HEK293 (cell line): Measurements from ENCODE around the gene VPS37C.

Source experiments
- CTCF ChIA-PET: fragments of 350-600 bp; formaldehyde crosslinking; extraction: SDS; loops from one replicate; lab custom pipeline; 2021; ENCODE audit warnings: antibody characterized with exemption; lab: Yijun Ruan, JAX
- POLR2A ChIA-PET: fragments of 300-600 bp; formaldehyde crosslinking; extraction: SDS; loops from one replicate; lab custom pipeline; 2020; ENCODE audit warnings: antibody characterized with exemption, inconsistent platforms; lab: Yijun Ruan, JAX
- H3K27ac ChIP-seq: fragments of 200-500 bp; sonication (Bioruptor generic); 2 replicates; pipeline ENCODE4 v1.5.1; 2014; ENCODE audit warnings: low read depth, low read length, control low read depth, inconsistent platforms; ENCODE audit errors: extremely low read depth
- H3K36me3 ChIP-seq, 2 experiments: fragments of 200-500 bp in 1 of 2; sonication (Bioruptor generic) in 1 of 2; 1 replicate in 1 of 2; 2 replicates in 1 of 2; pipeline ENCODE4 v1.5.1; 2014 to 2017; ENCODE audit warnings: inconsistent platforms in 2 of 2, low read length in 2 of 2; ENCODE audit not compliant: control insufficient read depth in 2 of 2, insufficient read depth in 1 of 2
- H3K4me1 ChIP-seq: fragments of 200-500 bp; sonication (Bioruptor generic); 2 replicates; pipeline ENCODE4 v1.5.1; 2014; ENCODE audit warnings: mild to moderate bottlenecking, low read length, inconsistent platforms; ENCODE audit not compliant: control insufficient read depth, insufficient read depth
- H3K4me3 ChIP-seq: 2 replicates; pipeline ENCODE4 v1.5.1; 2011; ENCODE audit warnings: low read depth, mild to moderate bottlenecking, control low read depth, low read length, moderate library complexity
- H3K9me3 ChIP-seq: fragments of 200-500 bp; sonication (Bioruptor generic); 2 replicates; pipeline ENCODE4 v1.5.1; 2014; ENCODE audit warnings: low read depth, low read length, inconsistent platforms; ENCODE audit not compliant: control insufficient read depth, insufficient read depth
- KLF7 ChIP-seq: fragments of 450-650 bp; formaldehyde crosslinking; IDR thresholded peaks from 2 replicates; pipeline ENCODE4 v1.5.1; 2016; ENCODE audit warnings: missing biosample characterization, missing genetic modification characterization, borderline replicate concordance
- OSR2 ChIP-seq: fragments of 450-650 bp; formaldehyde crosslinking; IDR thresholded peaks from 2 replicates; pipeline ENCODE4 v1.5.1; 2016; ENCODE audit warnings: missing biosample characterization, missing genetic modification characterization
- PRDM1 ChIP-seq: fragments of 450-650 bp; formaldehyde crosslinking; IDR thresholded peaks from 2 replicates; pipeline ENCODE4; 2016; ENCODE audit warnings: missing biosample characterization, missing genetic modification characterization
- REST ChIP-seq: fragments of 450-650 bp; formaldehyde crosslinking; IDR thresholded peaks from 2 replicates; pipeline ENCODE4 v1.5.1; 2016; ENCODE audit warnings: missing biosample characterization, missing genetic modification characterization
- SP7 ChIP-seq: fragments of 450-650 bp; formaldehyde crosslinking; IDR thresholded peaks from 2 replicates; pipeline ENCODE4 v1.5.1; 2016; ENCODE audit warnings: missing biosample characterization, missing genetic modification characterization
- ZBTB1 ChIP-seq: fragments of 450-650 bp; formaldehyde crosslinking; IDR thresholded peaks from 2 replicates; pipeline ENCODE4 v1.5.1; 2016; ENCODE audit warnings: missing biosample characterization, missing genetic modification characterization
- ZBTB21 ChIP-seq: fragments of 450-650 bp; formaldehyde crosslinking; IDR thresholded peaks from 2 replicates; pipeline ENCODE4 v1.5.1; 2017; ENCODE audit warnings: missing biosample characterization, missing genetic modification characterization
- ZBTB8A ChIP-seq: fragments of 450-650 bp; formaldehyde crosslinking; IDR thresholded peaks from 2 replicates; pipeline ENCODE4 v1.5.1; 2016; ENCODE audit warnings: missing biosample characterization, missing genetic modification characterization
- ZEB2 ChIP-seq: fragments of 450-650 bp; formaldehyde crosslinking; IDR thresholded peaks from 2 replicates; pipeline ENCODE4 v1.5.1; 2016; ENCODE audit warnings: missing biosample characterization, missing genetic modification characterization
- ZIC2 ChIP-seq: fragments of 450-650 bp; formaldehyde crosslinking; IDR thresholded peaks from 2 replicates; pipeline ENCODE4 v1.5.1; 2016; ENCODE audit warnings: missing biosample characterization, missing genetic modification characterization
- ZNF10 ChIP-seq: fragments of 450-650 bp; formaldehyde crosslinking; IDR thresholded peaks from 2 replicates; pipeline ENCODE4 v1.5.1; 2017; ENCODE audit warnings: missing biosample characterization, missing genetic modification characterization
- ZNF155 ChIP-seq: fragments of 450-650 bp; formaldehyde crosslinking; IDR thresholded peaks from 2 replicates; pipeline ENCODE4 v1.5.1; 2016; ENCODE audit warnings: missing biosample characterization, missing genetic modification characterization
- ZNF24 ChIP-seq: fragments of 450-650 bp; formaldehyde crosslinking; IDR thresholded peaks from 2 replicates; pipeline ENCODE4 v1.5.1; 2016; ENCODE audit warnings: missing biosample characterization, missing genetic modification characterization
- ZNF280C ChIP-seq: fragments of 450-650 bp; formaldehyde crosslinking; IDR thresholded peaks from 2 replicates; pipeline ENCODE4 v1.5.1; 2016; ENCODE audit warnings: missing biosample characterization, missing genetic modification characterization
- ZNF302 ChIP-seq: fragments of 450-650 bp; formaldehyde crosslinking; IDR thresholded peaks from 2 replicates; pipeline ENCODE4 v1.5.1; 2016; ENCODE audit warnings: missing biosample characterization, missing genetic modification characterization, low read depth
- ZNF335 ChIP-seq: fragments of 450-650 bp; formaldehyde crosslinking; conservative IDR thresholded peaks from 2 replicates; pipeline ENCODE4 v1.5.1; 2016; ENCODE audit warnings: missing biosample characterization, missing genetic modification characterization
- ZNF341 ChIP-seq: fragments of 450-650 bp; formaldehyde crosslinking; IDR thresholded peaks from 2 replicates; pipeline ENCODE4; 2016; ENCODE audit warnings: low read depth, missing biosample characterization, missing genetic modification characterization
- ZNF423 ChIP-seq: fragments of 450-650 bp; formaldehyde crosslinking; IDR thresholded peaks from 2 replicates; pipeline ENCODE4 v1.5.1; 2016; ENCODE audit warnings: missing biosample characterization, missing genetic modification characterization
- ZNF426 ChIP-seq: fragments of 450-650 bp; formaldehyde crosslinking; IDR thresholded peaks from 2 replicates; pipeline ENCODE4 v1.5.1; 2017; ENCODE audit warnings: missing biosample characterization, missing genetic modification characterization, mild to moderate bottlenecking, inconsistent platforms, moderate library complexity
- ZNF529 ChIP-seq: fragments of 450-650 bp; formaldehyde crosslinking; IDR thresholded peaks from 2 replicates; pipeline ENCODE4 v1.5.1; 2017; ENCODE audit warnings: missing genetic modification characterization, missing biosample characterization; ENCODE audit not compliant: insufficient replicate concordance
- ZNF555 ChIP-seq: fragments of 450-650 bp; formaldehyde crosslinking; conservative IDR thresholded peaks from 2 replicates; pipeline ENCODE4 v1.5.1; 2017; ENCODE audit warnings: missing biosample characterization, mild to moderate bottlenecking, missing genetic modification characterization, inconsistent platforms
- ZNF610 ChIP-seq: fragments of 450-650 bp; formaldehyde crosslinking; IDR thresholded peaks from 2 replicates; pipeline ENCODE4 v1.5.1; 2016; ENCODE audit warnings: missing biosample characterization, missing genetic modification characterization, borderline replicate concordance
- ZNF654 ChIP-seq: fragments of 450-650 bp; formaldehyde crosslinking; IDR thresholded peaks from 2 replicates; pipeline ENCODE4 v1.5.1; 2016; ENCODE audit warnings: low read depth, missing biosample characterization, missing genetic modification characterization
- ZNF768 ChIP-seq: fragments of 450-650 bp; formaldehyde crosslinking; IDR thresholded peaks from 2 replicates; pipeline ENCODE4 v1.5.1; 2018; ENCODE audit warnings: missing biosample characterization, mild to moderate bottlenecking, missing genetic modification characterization
- ZNF776 ChIP-seq: fragments of 450-650 bp; formaldehyde crosslinking; IDR thresholded peaks from 2 replicates; pipeline ENCODE4 v1.5.0; 2017; ENCODE audit warnings: missing biosample characterization, missing genetic modification characterization, borderline replicate concordance
- ZNF785 ChIP-seq: fragments of 450-650 bp; formaldehyde crosslinking; IDR thresholded peaks from 2 replicates; pipeline ENCODE4 v1.5.1; 2016; ENCODE audit warnings: missing biosample characterization, missing genetic modification characterization
- ZXDB ChIP-seq: fragments of 450-650 bp; formaldehyde crosslinking; IDR thresholded peaks from 2 replicates; pipeline ENCODE4 v1.5.1; 2016; ENCODE audit warnings: missing biosample characterization, missing genetic modification characterization

The VPS37C gene

GRCh38 chr11:61127991-61128390 is 33.2 kb downstream of the VPS37C start (continued):
- TF ChIP-seq REST (tag by site-specific recombination) (no peak), ZNF155 (tag by site-specific recombination) (no peak), ZNF785 (tag by site-specific recombination) (no peak), ZNF10 (tag by site-specific recombination) (no peak)

- no peak overlapping the region for H3K4me3 ChIP-seq
- POLR2A ChIA-PET = no interaction called here
- CTCF ChIA-PET = interaction anchor here (0.6 to 1.0 kb wide), 4 partner anchors 61 to 295 kb away, joined by 3 to 5 read pairs (median 4); no protein-coding TSS in a partner anchor
- H3K9me3 ChIP-seq = no peaks in the 10 kb centered on the region
- H3K36me3 ChIP-seq = no peaks in the 10 kb centered on the region
- TF ChIP-seq ZBTB21 (tag by site-specific recombination) (no peak), ZNF776 (tag by site-specific recombination) (no peak), ZNF24 (tag by site-specific recombination) (no peak)
- H3K27ac ChIP-seq = no peak overlapping the region
- 0 out of 2 replicates have a peak, but pooled peaks cover 2% of the 10 kb centered on the region for H3K4me1 ChIP-seq
Observed at GRCh38 chr11:61126256-61126655, 35.0 kb downstream of the VPS37C start.

- no peak overlapping the region for H3K27ac ChIP-seq
- H3K36me3 ChIP-seq = no peaks in the 10 kb centered on the region
- H3K4me1 ChIP-seq = peaks cover 10% of the 10 kb centered on the region; the same call in 1 of the 2 replicates
- no peak overlapping the region for H3K4me3 ChIP-seq
- TF ChIP-seq ZNF529 (tag by site-specific recombination) (no peak), ZEB2 (no peak), ZBTB8A (tag by site-specific recombination) (peak; percentile 59; the same call in 1 of the 2 replicates), SP7 (tag by site-specific recombination) (peak; percentile 71), ZNF555 (no peak), OSR2 (tag by site-specific recombination) (peak; percentile 48; the same call in 1 of the 2 replicates), ZNF280C (no peak), KLF7 (no peak), ZNF423 (tag by site-specific recombination) (peak; percentile 26; the same call in 1 of the 2 replicates), ZNF768 (tag by site-specific recombination) (no peak), ZXDB (no peak), ZNF610 (tag by site-specific recombination) (no peak), ZNF426 (no peak), ZNF654 (tag by site-specific recombination) (no peak), ZIC2 (peak; percentile 93), ZNF335 (tag by site-specific recombination) (no peak), ZNF341 (tag by site-specific recombination) (no peak), ZBTB1 (tag by site-specific recombination) (no peak), ZNF302 (no peak), PRDM1 (tag by site-specific recombination) (no peak)
- H3K9me3 ChIP-seq = no peaks in the 10 kb centered on the region
- ChIA-PET POLR2A (no interaction called here), CTCF (interaction anchor here (0.6 kb wide), 1 partner anchor 164 kb away, joined by 4 read pairs; no protein-coding TSS in a partner anchor)
Observed at GRCh38 chr11:61125310-61125684, 35.9 kb downstream of the VPS37C start.
